GM19239 (cell line): ENCODE results near the gene ITPKC.
"Not testable (repeated sequence)": the region's sequence is repeated elsewhere in the genome, so short reads cannot be mapped to it uniquely, and the experiment has no call there.

ENCODE experiments used
- DNase-seq: peaks from one replicate; pipeline ENCODE4 v3.0.0; 2011; ENCODE audit warnings: low spot score; ENCODE audit not compliant: insufficient read length
- FAIRE-seq: peaks from 2 replicates; lab custom pipeline; 2011; peaks lifted over from hg19 to GRCh38; lab: Jason Lieb, UNC

Gene ITPKC

DNA sequence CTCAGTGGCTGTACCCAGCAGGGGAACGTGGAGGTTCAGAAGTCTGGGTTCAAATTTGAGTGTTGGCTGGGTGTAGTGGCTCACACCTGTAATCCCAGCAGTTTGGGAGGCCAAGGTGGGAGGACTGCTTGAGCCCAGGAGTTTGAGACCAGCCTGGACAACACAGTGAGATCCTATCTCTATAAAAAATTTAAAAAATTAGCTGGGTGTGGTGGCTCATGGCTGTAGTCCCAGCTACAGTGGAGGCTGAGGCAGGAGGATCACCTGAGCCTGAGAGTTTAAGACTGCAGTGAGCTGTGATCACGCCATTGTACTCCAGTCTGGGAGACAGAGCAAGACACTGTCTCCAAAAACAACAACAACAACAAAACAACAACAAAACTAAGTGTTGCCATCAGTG lies 67.2 kb downstream of the ITPKC start:
- not testable (repeated sequence) for FAIRE-seq, DNase-seq

DNA sequence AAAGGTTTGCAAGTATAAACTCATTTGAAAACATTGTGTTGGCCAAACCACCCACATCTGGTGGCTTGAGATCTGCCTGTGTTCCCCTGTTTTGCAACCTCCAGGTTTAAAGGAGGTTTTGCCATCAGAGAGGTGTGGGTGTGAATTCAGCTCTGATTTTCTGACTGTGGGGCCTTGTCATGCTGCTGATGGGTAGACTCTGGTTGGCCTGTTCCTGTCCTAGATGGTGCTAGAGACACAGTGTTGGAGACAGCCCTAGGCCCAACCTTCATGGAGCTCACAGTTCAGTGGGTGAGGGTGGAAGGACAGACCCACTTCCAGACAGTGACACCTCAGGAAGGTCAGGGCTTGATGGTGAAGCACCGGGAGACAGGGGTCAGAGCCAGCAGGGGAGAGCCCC lies 68.6 kb downstream of the ITPKC start:
- FAIRE-seq (no peak), DNase-seq (no peak)

DNA sequence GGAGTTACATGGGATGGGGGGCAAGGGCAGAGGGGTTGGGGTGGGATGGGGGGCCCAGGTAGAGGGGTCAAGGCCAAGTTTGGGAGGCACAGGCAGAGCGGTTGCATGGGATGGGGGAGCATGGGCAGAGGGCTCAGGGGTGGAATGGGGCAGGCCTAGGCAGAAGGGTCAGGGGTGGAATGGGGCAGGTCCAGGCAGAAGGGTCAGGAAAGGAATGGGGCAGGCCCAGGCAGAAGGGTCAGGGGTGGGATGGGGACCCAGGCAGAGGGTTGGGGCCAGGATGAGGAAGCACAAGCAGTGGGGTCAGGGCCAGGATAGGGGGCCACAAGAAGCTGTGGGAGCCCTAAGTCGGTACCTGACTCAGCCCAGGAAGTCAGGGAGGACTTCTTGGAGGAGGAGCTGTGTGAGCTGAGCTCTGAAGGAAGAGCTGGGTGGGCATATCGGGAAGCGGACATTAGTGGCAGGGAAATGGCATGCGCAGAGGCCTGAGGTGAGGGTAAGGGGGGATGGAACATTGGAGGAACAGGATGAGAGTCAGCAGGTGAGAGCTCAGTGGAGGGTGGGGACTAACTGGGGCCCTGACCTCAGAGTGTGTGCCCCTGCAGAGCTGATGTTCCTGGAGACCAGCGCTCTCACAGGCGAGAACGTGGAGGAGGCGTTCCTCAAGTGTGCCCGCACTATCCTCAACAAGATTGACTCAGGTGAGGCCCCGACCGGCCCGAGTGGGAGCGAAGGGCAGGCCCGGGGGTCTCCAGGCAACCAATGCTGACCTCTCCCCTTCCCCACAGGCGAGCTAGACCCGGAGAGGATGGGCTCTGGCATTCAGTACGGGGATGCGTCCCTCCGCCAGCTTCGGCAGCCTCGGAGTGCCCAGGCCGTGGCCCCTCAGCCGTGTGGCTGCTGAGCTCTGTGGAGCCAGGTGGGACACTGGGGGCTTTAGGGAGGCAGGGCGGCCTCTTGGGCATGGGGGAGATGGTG lies 69.4 kb downstream of the ITPKC start:
- DNase-seq: no peak
- no peak for FAIRE-seq
